ENCODE measurements around the gene PTPN21. TPM values are rescaled to one million over a fixed set of nuclear protein-coding genes. Genes with fewer than 3 reads are reported as not detected.

Gene PTPN21
- total and polyA plus RNA-seq, 2 of the 13 experiments (the other 11 are each of a cell fraction or from before 2014, with no cell fraction given), result 2.0 to 3.7 TPM

DNA sequence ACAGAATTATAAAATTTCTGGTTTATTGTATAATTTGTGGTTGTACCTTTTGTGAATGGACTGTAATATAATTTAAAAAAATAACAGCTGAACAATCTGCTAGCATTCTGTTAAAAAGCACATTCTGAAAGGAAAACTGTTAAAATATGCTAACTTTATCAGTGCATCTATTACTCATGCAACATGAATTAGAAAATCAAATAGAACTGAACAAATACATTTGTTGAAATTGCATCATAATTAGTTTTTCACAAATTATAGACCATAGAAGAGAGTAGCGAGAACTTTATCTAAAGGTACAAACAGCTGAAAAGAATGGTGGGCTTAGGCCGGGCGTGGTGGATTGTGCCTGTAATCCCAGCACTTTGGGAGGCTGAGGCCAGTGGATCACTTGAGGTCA is 33.0 kb downstream of the PTPN21 start:
- POLR2A ChIA-PET, result no interaction called here
- no peak overlapping the region for H3K4me3 ChIP-seq (replicated peaks in 1 of 3; ENCODE audit: insufficient read depth in 1 of 3, low read depth in 2 of 3, low read length in 3 of 3)
- H3K27me3 ChIP-seq (ENCODE audit: control insufficient read depth in 1 of 2, insufficient read depth in 2 of 2, low read length in 2 of 2), result no peaks in the 10 kb centered on the region
- TF ChIP-seq LCORL (IDR thresholded peaks at IDR 0.05) (no peak), LCORL (CRISPR knock-in tag; IDR thresholded peaks at IDR 0.05) (no peak), KDM2A (CRISPR knock-in tag; IDR thresholded peaks at IDR 0.05; ENCODE audit: borderline replicate concordance, low read depth) (no peak), ATF7 (IDR thresholded peaks at IDR 0.05) (peak; percentile 55; the same call in 1 of the 2 replicates), ATF7 (CRISPR knock-in tag; IDR thresholded peaks at IDR 0.05) (no peak), ZNF766 (CRISPR knock-in tag; IDR thresholded peaks at IDR 0.05; ENCODE audit: borderline replicate concordance) (no peak), IRF2 (CRISPR knock-in tag; IDR thresholded peaks at IDR 0.05) (no peak), ZNF567 (CRISPR knock-in tag; IDR thresholded peaks at IDR 0.05; ENCODE audit: borderline replicate concordance) (no peak), CEBPB (IDR thresholded peaks at IDR 0.05; ENCODE audit: borderline replicate concordance, low read depth, low read length) (peak; percentile 64; the same call in 1 of the 2 replicates), DR1 (CRISPR knock-in tag; IDR thresholded peaks at IDR 0.05) (no peak), PAWR (CRISPR knock-in tag; IDR thresholded peaks at IDR 0.05; ENCODE audit: borderline replicate concordance) (no peak)
- TF ChIP-seq, protein P1, sequence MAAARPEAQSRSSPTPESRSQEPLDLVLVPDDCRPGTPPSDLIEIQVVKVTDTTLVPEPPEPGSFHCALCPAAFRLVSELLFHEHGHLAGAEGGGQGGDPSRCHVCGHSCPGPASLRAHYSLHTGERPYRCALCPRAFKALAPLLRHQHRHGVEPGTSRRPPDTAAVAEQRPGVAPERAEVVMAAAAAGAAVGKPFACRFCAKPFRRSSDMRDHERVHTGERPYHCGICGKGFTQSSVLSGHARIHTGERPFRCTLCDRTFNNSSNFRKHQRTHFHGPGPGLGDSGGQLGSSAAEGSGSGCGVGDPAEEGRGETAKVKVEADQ (CRISPR knock-in tag; IDR thresholded peaks at IDR 0.05; ENCODE audit: borderline replicate concordance), result no peak
- TF ChIP-seq, protein P2, sequence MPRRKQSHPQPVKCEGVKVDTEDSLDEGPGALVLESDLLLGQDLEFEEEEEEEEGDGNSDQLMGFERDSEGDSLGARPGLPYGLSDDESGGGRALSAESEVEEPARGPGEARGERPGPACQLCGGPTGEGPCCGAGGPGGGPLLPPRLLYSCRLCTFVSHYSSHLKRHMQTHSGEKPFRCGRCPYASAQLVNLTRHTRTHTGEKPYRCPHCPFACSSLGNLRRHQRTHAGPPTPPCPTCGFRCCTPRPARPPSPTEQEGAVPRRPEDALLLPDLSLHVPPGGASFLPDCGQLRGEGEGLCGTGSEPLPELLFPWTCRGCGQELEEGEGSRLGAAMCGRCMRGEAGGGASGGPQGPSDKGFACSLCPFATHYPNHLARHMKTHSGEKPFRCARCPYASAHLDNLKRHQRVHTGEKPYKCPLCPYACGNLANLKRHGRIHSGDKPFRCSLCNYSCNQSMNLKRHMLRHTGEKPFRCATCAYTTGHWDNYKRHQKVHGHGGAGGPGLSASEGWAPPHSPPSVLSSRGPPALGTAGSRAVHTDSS (CRISPR knock-in tag; conservative IDR thresholded peaks at IDR 0.05), result no peak
- TF ChIP-seq, protein P3, sequence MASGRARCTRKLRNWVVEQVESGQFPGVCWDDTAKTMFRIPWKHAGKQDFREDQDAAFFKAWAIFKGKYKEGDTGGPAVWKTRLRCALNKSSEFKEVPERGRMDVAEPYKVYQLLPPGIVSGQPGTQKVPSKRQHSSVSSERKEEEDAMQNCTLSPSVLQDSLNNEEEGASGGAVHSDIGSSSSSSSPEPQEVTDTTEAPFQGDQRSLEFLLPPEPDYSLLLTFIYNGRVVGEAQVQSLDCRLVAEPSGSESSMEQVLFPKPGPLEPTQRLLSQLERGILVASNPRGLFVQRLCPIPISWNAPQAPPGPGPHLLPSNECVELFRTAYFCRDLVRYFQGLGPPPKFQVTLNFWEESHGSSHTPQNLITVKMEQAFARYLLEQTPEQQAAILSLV (CRISPR knock-in tag; IDR thresholded peaks at IDR 0.05; ENCODE audit: borderline replicate concordance), result no peak
- TF ChIP-seq, protein P4, sequence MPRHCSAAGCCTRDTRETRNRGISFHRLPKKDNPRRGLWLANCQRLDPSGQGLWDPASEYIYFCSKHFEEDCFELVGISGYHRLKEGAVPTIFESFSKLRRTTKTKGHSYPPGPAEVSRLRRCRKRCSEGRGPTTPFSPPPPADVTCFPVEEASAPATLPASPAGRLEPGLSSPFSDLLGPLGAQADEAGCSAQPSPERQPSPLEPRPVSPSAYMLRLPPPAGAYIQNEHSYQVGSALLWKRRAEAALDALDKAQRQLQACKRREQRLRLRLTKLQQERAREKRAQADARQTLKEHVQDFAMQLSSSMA (CRISPR knock-in tag; IDR thresholded peaks at IDR 0.05), result no peak
- TF ChIP-seq, protein P5, sequence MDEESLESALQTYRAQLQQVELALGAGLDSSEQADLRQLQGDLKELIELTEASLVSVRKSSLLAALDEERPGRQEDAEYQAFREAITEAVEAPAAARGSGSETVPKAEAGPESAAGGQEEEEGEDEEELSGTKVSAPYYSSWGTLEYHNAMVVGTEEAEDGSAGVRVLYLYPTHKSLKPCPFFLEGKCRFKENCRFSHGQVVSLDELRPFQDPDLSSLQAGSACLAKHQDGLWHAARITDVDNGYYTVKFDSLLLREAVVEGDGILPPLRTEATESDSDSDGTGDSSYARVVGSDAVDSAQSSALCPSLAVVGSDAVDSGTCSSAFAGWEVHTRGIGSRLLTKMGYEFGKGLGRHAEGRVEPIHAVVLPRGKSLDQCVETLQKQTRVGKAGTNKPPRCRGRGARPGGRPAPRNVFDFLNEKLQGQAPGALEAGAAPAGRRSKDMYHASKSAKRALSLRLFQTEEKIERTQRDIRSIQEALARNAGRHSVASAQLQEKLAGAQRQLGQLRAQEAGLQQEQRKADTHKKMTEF (CRISPR knock-in tag; IDR thresholded peaks at IDR 0.05), result no peak
- no peaks in the 10 kb centered on the region for H3K9me3 ChIP-seq (ENCODE audit: low read length)
- no peaks in the 10 kb centered on the region for H3K79me2 ChIP-seq (ENCODE audit: insufficient read depth, low read length)
- FAIRE-seq, result no peak
- DNase-seq (ENCODE audit: low spot score), result no peak
- no peak for ATAC-seq
- H4K20me1 ChIP-seq (ENCODE audit: insufficient read depth, low read length), result no peaks in the 10 kb centered on the region
- no peak overlapping the region for H3K4me2 ChIP-seq (ENCODE audit: low read depth, low read length)
- no peak overlapping the region for H3K27ac ChIP-seq (ENCODE audit: extremely low read length, insufficient read depth, low read length)
- intact Hi-C loops (cut with micrococcal nuclease; ENCODE audit: unreplicated experiment) (loop anchor here (5.0 kb wide), 1 partner anchor 40 kb away; the partner anchor contains the start of gene ZC3H14), in situ Hi-C loops (cut with HindIII; ENCODE audit: extremely low pct_ligation_motif_present, low pct_unique_long_range_greater_than_20kb) (no loop called here)
- no peaks in the 10 kb centered on the region for H3K36me3 ChIP-seq (replicated peaks in 1 of 2; ENCODE audit: control insufficient read depth in 1 of 2, insufficient read depth in 2 of 2, low read length in 2 of 2)
- H3K9ac ChIP-seq (ENCODE audit: insufficient read depth, low read depth, low read length), result no peak overlapping the region
- no TSS peak for BruUV-seq (replicated peaks)
- no peak overlapping the region for H2AFZ ChIP-seq (ENCODE audit: low read length)
- CTCF ChIA-PET (ENCODE audit: low intra/inter-chr PET ratio, low total read pairs), result no interaction called here
- H3K4me1 ChIP-seq (ENCODE audit: insufficient read depth, low read length), result peaks cover 6% of the 10 kb centered on the region
- WGBS (ENCODE audit: low lambda C conversion rate), result 63% methylated on average over 3 of the region's 3 CpGs
